HG03571 (cell line): ENCODE results near the gene SHISA8.

Experiments
- ATAC-seq: cut with Tn5 transposase; IDR thresholded peaks from one replicate; pipeline ENCODE4 v1.9.1; 2021; ENCODE audit not compliant: unreplicated experiment

The SHISA8 gene

GRCh38 chr22:41934284-41935014, 19.6 kb upstream of the SHISA8 start:
- no peak for ATAC-seq

GRCh38 chr22:41933411-41934177, 18.7 kb upstream of the SHISA8 start:
- no peak for ATAC-seq

GRCh38 chr22:41932353-41932752, 17.5 kb upstream of the SHISA8 start:
- ATAC-seq: no peak

DNA sequence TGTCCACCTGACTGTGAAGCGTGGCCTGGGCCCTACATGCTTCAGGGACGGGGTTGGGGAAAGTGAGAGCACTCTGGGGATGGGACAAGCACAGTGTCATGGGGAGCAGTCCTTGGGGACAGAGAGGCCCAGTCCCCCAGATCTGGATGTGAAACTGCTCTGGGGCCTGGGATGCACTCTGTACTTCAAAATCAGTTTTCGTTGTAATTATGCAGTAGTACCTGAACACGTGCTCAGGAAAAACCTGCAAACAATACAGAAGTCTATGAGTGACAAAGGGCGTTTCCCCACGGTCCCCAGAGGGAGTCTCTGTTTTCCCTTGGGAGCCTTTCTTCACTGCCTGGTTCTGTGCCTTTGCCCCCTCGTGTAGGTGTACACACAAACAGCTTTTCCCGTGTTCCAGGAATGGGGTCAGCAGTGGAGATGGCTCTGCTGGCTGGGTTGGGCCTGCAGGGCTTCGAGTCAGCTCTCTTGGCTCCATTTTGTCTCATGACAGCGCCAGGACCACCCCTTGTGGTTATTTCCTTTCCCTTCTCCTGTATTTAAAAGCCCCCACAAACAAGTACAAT, 16.9 kb upstream of the SHISA8 start:
- no peak for ATAC-seq

GRCh38 chr22:41929418-41929810, 14.5 kb upstream of the SHISA8 start:
- ATAC-seq: no peak

- no peak for ATAC-seq
Measured at GRCh38 chr22:41928593-41929417, 13.9 kb upstream of the SHISA8 start.

DNA sequence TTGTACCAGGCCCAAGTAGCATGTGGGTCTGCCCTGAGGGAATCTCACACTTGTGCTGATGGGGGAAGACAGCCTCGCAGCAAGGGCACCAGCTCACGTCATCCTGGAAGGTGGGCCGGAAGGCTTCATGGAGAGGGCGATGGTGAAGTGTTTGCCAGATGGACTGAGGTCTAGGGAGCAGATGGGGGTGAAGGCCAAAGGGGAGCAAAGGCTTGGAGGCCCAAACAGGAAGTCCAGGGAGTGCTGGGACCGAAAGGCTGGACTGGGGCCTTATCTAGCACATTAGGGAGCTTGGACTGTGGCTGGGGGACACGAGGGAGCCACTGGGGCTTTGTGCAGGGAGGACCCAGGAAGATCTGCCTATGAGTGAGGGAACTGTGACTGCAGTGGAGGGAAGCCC, 12.9 kb upstream of the SHISA8 start:
- ATAC-seq: no peak

DNA sequence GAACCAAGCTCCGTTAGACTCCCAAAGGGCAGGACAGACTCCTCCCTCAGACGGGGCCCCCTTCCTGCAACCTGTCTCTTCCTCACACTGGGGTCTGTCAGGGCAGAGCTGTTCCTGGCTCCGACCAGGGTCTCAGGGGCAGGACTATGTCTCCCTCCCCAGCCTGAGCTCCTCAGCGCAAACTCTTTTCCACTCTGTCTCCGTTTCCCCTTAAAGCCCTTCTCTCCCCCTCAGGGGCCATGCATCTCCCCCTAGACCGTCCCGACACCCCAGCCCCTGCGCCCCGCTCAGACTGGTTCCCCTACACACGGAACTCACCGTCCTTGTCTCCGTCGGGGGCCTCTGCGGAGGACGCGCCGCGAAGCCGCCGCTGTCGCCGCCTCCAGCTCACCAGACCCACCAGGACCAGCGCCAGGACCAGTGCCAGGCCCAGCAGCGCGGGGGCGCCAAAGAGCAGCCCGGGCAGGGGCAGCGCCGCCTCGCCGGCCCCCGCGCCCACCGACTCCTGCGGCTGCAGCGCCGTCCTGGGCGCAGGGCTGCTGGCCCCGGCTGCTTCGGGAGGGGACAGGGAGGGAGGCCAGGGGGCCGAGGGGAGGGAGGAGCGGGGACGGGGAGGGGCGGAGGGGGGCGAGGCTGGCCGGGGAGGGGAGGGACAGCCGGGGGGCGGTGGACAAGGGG, 11.0 kb upstream of the SHISA8 start:
- no peak for ATAC-seq

DNA sequence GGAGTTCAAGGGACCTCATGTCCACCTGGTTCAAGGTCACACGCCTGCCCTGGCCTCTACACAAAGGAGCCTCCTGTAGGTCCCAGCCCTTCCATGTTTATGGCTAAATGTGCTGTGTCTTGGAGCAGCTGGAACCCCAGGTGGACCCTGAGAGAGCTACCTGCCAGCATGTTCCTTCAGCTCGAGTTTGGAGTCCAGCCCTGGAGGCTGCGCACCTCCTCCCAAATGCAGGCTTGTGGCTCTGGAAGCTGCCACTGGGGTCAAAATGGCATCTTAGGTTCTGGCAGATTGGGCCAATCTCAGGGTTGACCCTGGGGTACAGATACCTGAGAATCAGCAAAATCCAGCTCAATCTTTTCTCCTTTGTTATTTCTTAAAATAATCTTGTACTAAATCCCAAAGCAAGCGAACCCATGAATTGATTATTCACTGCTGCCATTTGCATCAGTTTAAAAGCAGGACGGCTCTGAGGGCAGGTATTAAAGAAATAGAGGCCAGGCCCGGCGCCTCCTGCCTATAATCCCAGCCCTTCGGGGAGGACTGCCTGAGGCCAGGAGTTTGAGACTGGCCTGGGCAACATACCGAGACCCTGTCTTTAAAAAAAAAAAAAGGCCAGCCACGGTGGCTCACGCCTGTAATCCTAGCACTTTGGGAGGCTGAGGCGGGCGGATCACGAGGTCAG, 8.9 kb upstream of the SHISA8 start:
- ATAC-seq: no peak

GRCh38 chr22:41922940-41923594, 8.2 kb upstream of the SHISA8 start:
- ATAC-seq: no peak

DNA sequence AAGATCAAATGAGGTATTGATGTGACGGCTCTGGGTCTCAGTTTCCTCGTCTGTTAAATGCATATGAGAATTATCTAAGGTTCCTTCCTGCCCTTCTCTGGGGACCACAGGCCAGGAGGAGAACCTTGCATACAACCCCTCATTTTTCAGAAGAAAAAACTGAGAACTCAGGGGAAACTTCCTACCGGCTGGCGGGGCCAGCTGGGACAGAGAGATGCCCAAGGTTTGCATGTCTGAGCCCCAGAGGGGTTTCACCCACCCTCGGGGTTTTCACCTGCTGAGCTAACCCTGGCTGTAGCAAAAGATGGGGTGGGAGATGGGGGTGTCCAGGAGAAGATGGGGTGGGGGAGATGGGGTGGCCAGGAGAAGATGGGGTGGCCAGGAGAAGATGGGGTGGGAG, 7.5 kb upstream of the SHISA8 start:
- ATAC-seq: no peak

- ATAC-seq: peak; percentile 22
Measured at GRCh38 chr22:41920271-41920976, 5.5 kb upstream of the SHISA8 start.

DNA sequence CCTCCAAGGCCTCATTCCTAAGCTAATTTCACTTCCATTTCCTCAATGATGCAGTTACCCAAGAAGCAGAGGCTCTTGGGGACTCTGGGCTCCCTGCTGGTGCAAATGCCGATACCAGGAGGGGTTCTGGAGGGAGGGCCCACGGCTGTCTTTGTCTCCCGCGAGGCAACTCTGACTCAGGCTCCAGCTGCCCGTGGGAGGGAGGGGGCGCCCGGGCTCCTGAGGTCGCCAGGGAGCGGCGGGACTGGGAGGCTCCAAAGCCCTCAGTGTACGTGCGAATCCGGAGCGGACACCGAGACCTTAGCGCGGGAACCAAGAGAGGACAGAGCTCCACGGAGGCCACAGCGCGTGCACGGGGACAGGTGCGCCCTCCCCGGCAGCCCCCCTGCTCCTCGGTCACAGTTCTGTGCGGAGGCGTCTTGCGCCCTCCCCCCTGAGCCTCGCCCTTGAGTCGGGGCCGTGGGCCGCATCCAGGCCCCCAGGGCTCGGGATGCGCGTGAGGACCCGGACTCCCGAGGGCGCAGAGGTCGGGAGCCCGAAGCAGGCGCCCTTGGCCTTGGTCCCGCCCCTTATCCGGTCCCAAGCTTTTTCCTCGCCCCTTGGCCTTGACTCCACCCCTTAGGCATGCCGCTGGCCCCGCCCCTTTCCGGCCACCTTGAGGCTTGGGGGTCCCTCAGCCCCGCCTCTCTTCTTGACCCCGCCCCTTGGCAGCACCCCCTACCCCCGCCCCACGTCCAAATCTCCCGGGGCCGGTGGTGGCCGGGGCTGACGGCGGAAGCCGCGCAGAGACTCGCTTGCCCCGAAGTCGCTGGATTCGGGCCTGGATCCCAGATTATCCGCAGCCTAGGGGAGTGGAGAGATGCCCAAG, 4.7 kb upstream of the SHISA8 start:
- peak; percentile 32 for ATAC-seq

DNA sequence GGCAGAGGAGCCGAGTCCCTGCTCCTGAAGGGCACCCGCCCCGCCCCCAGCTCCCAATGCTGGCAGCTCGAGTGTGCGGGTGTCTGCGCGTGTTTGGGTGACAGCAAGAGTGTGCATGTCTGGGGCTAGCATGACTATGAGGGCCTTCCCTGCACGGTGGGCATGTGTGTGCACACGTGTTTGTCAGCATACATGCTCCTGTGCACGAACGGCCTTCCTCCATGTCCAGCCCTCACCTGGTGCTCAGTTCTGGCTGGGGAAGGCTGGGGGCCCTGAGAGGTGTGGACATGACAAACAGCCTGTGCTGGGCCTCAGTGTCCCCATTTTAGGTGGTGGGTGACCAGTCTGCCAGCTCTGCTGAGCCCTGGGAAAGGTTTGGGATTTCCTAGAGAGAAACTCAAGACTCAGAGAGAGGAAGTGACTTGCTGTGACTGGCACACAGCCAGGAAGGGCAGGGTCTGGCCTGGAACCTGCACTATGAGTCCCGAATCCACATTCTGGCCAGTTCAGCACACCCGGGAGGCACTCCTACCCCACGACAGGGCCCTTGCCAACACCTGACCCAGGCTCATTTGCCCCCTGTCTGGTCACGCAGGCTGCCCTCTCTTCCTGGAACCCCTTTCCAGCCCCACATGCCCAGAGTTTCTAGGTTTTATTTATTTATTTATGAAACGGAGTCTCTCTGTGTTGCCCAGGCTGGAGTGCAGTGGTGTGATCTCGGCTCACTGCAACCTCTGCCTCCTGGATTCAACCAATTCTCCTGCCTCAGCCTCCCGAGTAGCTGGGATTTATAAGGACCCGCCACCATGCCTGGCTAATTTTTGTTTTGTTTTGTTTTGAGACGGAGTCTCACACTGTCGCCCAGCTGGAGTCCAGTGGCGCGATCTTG, 3.3 kb upstream of the SHISA8 start:
- ATAC-seq: no peak

GRCh38 chr22:41917375-41917902, 2.6 kb upstream of the SHISA8 start:
- no peak for ATAC-seq

DNA sequence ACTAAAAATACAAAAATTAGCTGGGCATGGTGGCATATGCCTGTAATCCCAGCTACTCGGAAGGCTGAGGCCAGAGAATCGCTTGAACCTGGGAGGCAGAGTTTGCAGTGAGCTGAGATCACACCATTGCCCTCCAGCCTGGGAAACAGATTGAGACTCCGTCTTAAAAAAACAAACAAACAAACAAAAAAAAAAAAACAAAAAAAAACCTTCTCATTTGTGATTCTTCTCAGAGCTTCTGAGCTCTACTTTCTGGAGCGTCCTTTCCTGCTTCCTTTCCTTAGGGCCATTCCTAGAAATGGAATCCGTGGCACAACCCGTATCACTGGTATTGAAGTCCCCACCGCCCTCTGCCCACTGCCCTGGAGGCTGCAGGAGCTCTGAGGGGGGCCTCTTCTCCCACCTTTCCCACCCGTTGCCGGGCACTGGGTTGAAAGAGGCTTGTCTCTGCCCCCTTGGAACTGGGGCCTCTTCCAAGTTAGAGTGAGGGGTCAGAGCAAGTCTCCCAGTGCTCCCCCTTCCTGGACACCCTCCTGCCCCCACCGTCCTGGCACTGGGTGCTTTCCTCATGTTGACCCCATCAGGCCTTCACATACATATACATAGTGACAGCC, 2.0 kb upstream of the SHISA8 start:
- ATAC-seq: no peak
